Hepatocyte (in vitro differentiated cells): ENCODE data around the gene NFIA. TPM values are rescaled to one million over a fixed set of nuclear protein-coding genes. Genes with fewer than 3 reads are reported as not detected.

Experiments used
- DNase-seq: peaks from one replicate; pipeline ENCODE4 v3.0.0-alpha.2; 2016; ENCODE audit warnings: low spot score
- H2AFZ ChIP-seq: fragments of 200-600 bp; sonication (generic); 2 replicates; pipeline ENCODE4 v1.6.0; 2016; ENCODE audit warnings: antibody characterized with exemption, mild to moderate bottlenecking
- H3K27ac ChIP-seq: fragments of 200-600 bp; sonication (generic); 2 replicates; pipeline ENCODE4 v1.5.1; 2016; ENCODE audit warnings: mild to moderate bottlenecking
- H3K27me3 ChIP-seq: fragments of 200-600 bp; sonication (generic); 2 replicates; pipeline ENCODE4 v1.6.1; 2016
- H3K36me3 ChIP-seq: fragments of 200-600 bp; sonication (generic); replicated peaks from 2 replicates; pipeline ENCODE4 v1.5.1; 2016; ENCODE audit warnings: low read depth; ENCODE audit not compliant: insufficient read depth
- H3K4me1 ChIP-seq: fragments of 200-600 bp; sonication (generic); 2 replicates; pipeline ENCODE4 v1.5.1; 2016; ENCODE audit warnings: mild to moderate bottlenecking, moderate library complexity; ENCODE audit not compliant: insufficient read depth
- H3K4me2 ChIP-seq: fragments of 200-600 bp; sonication (generic); 2 replicates; pipeline ENCODE4 v1.6.0; 2016
- H3K4me3 ChIP-seq: fragments of 200-600 bp; sonication (generic); 2 replicates; pipeline ENCODE4 v1.5.1; 2016; ENCODE audit warnings: mild to moderate bottlenecking
- H3K79me2 ChIP-seq: fragments of 200-600 bp; sonication (generic); 2 replicates; pipeline ENCODE4 v1.6.0; 2017; ENCODE audit warnings: mild to moderate bottlenecking
- H3K9me2 ChIP-seq: fragments of 200-600 bp; sonication (generic); replicated peaks from 2 replicates; pipeline ENCODE4 v1.6.0; 2017; ENCODE audit warnings: mild to moderate bottlenecking; ENCODE audit not compliant: insufficient read depth
- H3K9me3 ChIP-seq: fragments of 200-600 bp; sonication (generic); 2 replicates; pipeline ENCODE4 v1.5.1; 2016; ENCODE audit warnings: low read depth, mild to moderate bottlenecking
- H4K20me1 ChIP-seq: fragments of 200-600 bp; sonication (generic); 2 replicates; pipeline ENCODE4 v1.6.0; 2016; ENCODE audit warnings: mild to moderate bottlenecking; ENCODE audit not compliant: insufficient read depth, poor library complexity, severe bottlenecking
- EZH2 ChIP-seq: fragments of 200-600 bp; sonication (generic); IDR thresholded peaks from 2 replicates; pipeline ENCODE4 v1.6.1; 2016; ENCODE audit warnings: antibody characterized with exemption, mild to moderate bottlenecking, borderline replicate concordance
- EZH2phosphoT487 ChIP-seq: fragments of 200-600 bp; sonication (generic); IDR thresholded peaks from one replicate; pipeline ENCODE4 v1.6.1; 2018; ENCODE audit warnings: antibody characterized with exemption, mild to moderate bottlenecking, low read depth, moderate library complexity; ENCODE audit not compliant: unreplicated experiment, severe bottlenecking
- WGBS: methylation state at CpG from one replicate; pipeline ENCODE4 v1.1.6; 2016; ENCODE audit warnings: low lambda C conversion rate; ENCODE audit errors: missing lambda C conversion rate; 5-methylcytosine and 5-hydroxymethylcytosine counted together
- polyA plus RNA-seq: library from polyadenylated mRNA; unstranded; fragments of >200 nt; fragmentation: Nextera tagmentation; extraction: Ambion mirVana; gene quantifications from 2 replicates; pipeline ENCODE4 v1.2.1, GENCODE V29; 2016
- total RNA-seq: library from RNA; depleted of rRNA; stranded (reverse); fragments of >200 nt; gene quantifications from 2 replicates; pipeline ENCODE4 v1.2.3, GENCODE V29; 2014
- TF ChIP-seq, protein P1 (sequence below): fragments of 200-600 bp; sonication (generic); IDR thresholded peaks from 2 replicates; pipeline ENCODE4 v1.5.1; 2016; ENCODE audit warnings: antibody characterized with exemption, mild to moderate bottlenecking; ENCODE audit not compliant: poor library complexity

The NFIA gene
- total and polyA plus RNA-seq, 2 experiments from 2014 or later = 15.1 to 18.2 TPM

DNA sequence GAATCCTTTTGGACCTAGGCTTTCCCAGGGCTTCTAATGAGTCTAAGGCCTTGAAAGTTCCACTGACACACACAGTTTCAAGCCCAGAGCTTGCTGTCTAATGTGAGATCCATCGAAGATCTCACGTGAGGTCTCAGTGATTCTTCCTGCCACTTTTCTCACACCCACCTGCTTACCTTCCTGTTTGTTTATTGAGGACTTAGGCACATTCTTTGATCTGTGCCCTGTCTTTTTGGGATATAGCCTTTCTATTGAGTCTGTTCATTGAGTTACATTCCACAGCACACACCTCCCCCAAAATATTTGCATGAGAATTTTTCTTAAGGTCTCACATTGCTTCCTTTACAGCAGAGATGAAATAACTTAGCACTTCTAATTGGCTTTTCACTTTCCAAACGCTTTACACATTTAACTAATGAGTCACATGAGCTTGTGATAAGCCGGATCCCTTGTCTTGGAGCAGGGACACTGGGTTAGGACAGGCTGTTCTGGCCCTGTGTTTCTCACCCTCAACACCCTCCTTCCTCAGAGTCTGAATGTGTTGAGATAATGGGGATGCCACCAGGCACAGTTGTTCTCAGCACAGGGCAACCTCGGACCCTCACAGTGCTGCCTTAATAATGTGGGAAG, 354.2 kb downstream of the NFIA start:
- TF ChIP-seq EZH2phosphoT487 (no peak), EZH2 (no peak)
- TF ChIP-seq, protein P1, sequence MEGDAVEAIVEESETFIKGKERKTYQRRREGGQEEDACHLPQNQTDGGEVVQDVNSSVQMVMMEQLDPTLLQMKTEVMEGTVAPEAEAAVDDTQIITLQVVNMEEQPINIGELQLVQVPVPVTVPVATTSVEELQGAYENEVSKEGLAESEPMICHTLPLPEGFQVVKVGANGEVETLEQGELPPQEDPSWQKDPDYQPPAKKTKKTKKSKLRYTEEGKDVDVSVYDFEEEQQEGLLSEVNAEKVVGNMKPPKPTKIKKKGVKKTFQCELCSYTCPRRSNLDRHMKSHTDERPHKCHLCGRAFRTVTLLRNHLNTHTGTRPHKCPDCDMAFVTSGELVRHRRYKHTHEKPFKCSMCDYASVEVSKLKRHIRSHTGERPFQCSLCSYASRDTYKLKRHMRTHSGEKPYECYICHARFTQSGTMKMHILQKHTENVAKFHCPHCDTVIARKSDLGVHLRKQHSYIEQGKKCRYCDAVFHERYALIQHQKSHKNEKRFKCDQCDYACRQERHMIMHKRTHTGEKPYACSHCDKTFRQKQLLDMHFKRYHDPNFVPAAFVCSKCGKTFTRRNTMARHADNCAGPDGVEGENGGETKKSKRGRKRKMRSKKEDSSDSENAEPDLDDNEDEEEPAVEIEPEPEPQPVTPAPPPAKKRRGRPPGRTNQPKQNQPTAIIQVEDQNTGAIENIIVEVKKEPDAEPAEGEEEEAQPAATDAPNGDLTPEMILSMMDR = no peak

DNA sequence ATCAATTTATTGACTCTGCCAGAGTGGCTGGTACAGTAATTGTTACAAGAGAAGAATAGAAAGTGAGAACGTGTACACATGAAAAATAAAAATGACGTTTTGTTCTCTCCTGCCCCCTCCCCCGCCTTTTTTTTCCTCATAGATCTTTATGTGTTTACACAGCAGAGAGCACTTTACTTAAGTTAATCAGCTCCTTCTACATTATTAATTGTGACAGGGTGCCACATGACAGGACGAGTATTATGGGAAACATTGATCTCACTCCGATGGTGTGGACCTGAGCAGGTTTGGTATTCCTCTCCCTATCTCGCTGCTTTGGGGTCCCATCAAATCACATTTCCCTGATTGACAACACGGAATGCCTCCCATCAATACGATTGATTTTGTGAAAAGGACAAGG, 356.9 kb downstream of the NFIA start:
- H4K20me1 ChIP-seq = no peaks in the 10 kb centered on the region
- H3K9me2 ChIP-seq = no peaks in the 10 kb centered on the region
- no peak for DNase-seq
- TF ChIP-seq EZH2phosphoT487 (no peak), EZH2 (no peak)
- TF ChIP-seq, protein P1 = no peak
- no peak overlapping the region for H3K4me2 ChIP-seq
- no peaks in the 10 kb centered on the region for H3K79me2 ChIP-seq
- 78% methylated on average over 8 of the region's 8 CpGs for WGBS
- H3K4me3 ChIP-seq = no peak overlapping the region
- H3K9me3 ChIP-seq = no peaks in the 10 kb centered on the region
- H3K4me1 ChIP-seq = peaks cover 19% of the 10 kb centered on the region
- H3K27me3 ChIP-seq = no peaks in the 10 kb centered on the region
- no peak overlapping the region for H2AFZ ChIP-seq
- H3K36me3 ChIP-seq = no peaks in the 10 kb centered on the region
- no peak overlapping the region for H3K27ac ChIP-seq

More for the DNA sequence above, 354.2 kb downstream of the NFIA start:
- Histone ChIP-seq H3K4me2 (no peak overlapping the region), H3K9me2 (no peaks in the 10 kb centered on the region), H3K36me3 (no peaks in the 10 kb centered on the region), H4K20me1 (no peaks in the 10 kb centered on the region), H3K27me3 (no peaks in the 10 kb centered on the region), H2AFZ (no peak overlapping the region), H3K4me3 (no peak overlapping the region), H3K79me2 (no peaks in the 10 kb centered on the region), H3K9me3 (no peaks in the 10 kb centered on the region), H3K27ac (peak overlapping the region; percentile 8), H3K4me1 (peaks cover 12% of the 10 kb centered on the region)
- WGBS = 49% methylated on average over 5 of the region's 5 CpGs
- no peak for DNase-seq

DNA sequence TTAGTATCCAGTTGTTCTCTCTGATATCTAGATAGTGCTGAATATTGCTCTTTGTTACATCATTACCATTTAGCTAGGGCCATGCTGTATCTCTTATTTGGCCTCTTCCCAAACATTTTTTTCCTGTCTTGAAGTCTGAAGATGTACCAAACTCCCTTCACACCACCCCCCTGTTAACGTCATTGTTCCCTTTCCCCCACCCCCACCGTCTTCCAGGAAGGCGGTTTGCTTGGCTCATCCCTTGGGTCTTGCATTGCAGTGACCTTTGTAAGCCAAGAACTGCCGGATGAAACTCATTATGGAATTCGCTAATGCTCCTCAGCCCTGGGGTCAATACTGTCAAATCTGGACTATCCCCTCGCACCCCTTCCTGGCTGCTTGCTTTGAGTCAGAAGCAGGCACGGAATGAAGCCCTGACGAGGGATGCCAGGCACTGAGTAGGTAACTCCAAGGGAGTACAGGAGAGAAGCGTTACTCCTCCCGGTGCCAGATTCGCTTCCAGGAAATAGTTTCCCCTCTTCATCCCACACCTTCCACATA, 359.4 kb downstream of the NFIA start:
- H3K4me2 ChIP-seq = no peak overlapping the region
- H3K27ac ChIP-seq = no peak overlapping the region
- no peaks in the 10 kb centered on the region for H3K9me2 ChIP-seq
- no peaks in the 10 kb centered on the region for H3K27me3 ChIP-seq
- TF ChIP-seq, protein P1 = no peak
- TF ChIP-seq EZH2 (no peak), EZH2phosphoT487 (no peak)
- no peaks in the 10 kb centered on the region for H4K20me1 ChIP-seq
- H3K36me3 ChIP-seq = no peaks in the 10 kb centered on the region
- H3K79me2 ChIP-seq = no peaks in the 10 kb centered on the region
- no peak overlapping the region for H2AFZ ChIP-seq
- H3K4me1 ChIP-seq = peaks cover 20% of the 10 kb centered on the region
- no peaks in the 10 kb centered on the region for H3K9me3 ChIP-seq
- DNase-seq = no peak
- H3K4me3 ChIP-seq = no peak overlapping the region
- 80% methylated on average over 11 of the region's 11 CpGs for whole genome bisulfite sequencing
